AG04450 (cell line): ENCODE data around the gene OBSL1. TPM values are rescaled to one million over a fixed set of nuclear protein-coding genes. Genes with fewer than 3 reads are reported as not detected.

Source experiments
- CTCF ChIA-PET: fragments of 300-600, 350-600 bp; formaldehyde crosslinking; extraction: SDS; loops from one replicate; lab custom pipeline; 2022; ENCODE audit warnings: antibody characterized with exemption, inconsistent platforms; lab: Charles Lee
- POLR2A ChIA-PET: fragments of 350-600 bp; formaldehyde crosslinking; extraction: SDS; loops from one replicate; lab custom pipeline; 2021; ENCODE audit warnings: antibody characterized with exemption, inconsistent platforms; lab: Yijun Ruan, JAX
- DNase-seq: peaks from one replicate; pipeline ENCODE4 v3.0.0-alpha.2; 2011; ENCODE audit warnings: low read depth, low spot score
- H3K27ac ChIP-seq: one replicate; pipeline ENCODE4 v1.5.1; 2012; ENCODE audit warnings: low read depth, low read length, control low read depth
- H3K27me3 ChIP-seq: one replicate; pipeline ENCODE4 v1.6.0; 2012; ENCODE audit warnings: low read length; ENCODE audit not compliant: control insufficient read depth, insufficient read depth
- H3K4me3 ChIP-seq: 2 replicates; pipeline ENCODE4 v1.5.1; 2011; ENCODE audit warnings: mild to moderate bottlenecking, low read depth, low read length, control low read depth
- H3K9me3 ChIP-seq: 2 replicates; pipeline ENCODE4 v1.5.1; 2012; ENCODE audit warnings: low read length; ENCODE audit not compliant: control insufficient read depth, insufficient read depth
- polyA plus RNA-seq: library from polyadenylated mRNA; depleted of rRNA; stranded (reverse); fragments of >200 nt; gene quantifications from 2 replicates; pipeline ENCODE4 v1.2.3, GENCODE V29; 2011
- TF ChIP-seq, protein P1 (sequence below): IDR thresholded peaks from 2 replicates; pipeline ENCODE4 v1.5.1; 2011; ENCODE audit warnings: low read depth, low read length, control low read depth, inconsistent platforms

Gene OBSL1
- polyA plus RNA-seq, 1 experiment = 35.5 TPM

- CTCF ChIA-PET = interaction anchor here (0.5 to 4.6 kb wide), 6 partner anchors 10 to 119 kb away, joined by 3 to 35 read pairs (median 5); no protein-coding TSS in a partner anchor
Observed at GRCh38 chr2:219570924-219571310, 422 bp downstream of the OBSL1 start.

GRCh38 chr2:219570194-219570923 is 980 bp downstream of the OBSL1 start:
- TF ChIP-seq, protein P1, sequence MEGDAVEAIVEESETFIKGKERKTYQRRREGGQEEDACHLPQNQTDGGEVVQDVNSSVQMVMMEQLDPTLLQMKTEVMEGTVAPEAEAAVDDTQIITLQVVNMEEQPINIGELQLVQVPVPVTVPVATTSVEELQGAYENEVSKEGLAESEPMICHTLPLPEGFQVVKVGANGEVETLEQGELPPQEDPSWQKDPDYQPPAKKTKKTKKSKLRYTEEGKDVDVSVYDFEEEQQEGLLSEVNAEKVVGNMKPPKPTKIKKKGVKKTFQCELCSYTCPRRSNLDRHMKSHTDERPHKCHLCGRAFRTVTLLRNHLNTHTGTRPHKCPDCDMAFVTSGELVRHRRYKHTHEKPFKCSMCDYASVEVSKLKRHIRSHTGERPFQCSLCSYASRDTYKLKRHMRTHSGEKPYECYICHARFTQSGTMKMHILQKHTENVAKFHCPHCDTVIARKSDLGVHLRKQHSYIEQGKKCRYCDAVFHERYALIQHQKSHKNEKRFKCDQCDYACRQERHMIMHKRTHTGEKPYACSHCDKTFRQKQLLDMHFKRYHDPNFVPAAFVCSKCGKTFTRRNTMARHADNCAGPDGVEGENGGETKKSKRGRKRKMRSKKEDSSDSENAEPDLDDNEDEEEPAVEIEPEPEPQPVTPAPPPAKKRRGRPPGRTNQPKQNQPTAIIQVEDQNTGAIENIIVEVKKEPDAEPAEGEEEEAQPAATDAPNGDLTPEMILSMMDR = no peak
- Histone ChIP-seq H3K27me3 (peaks cover 10% of the 10 kb centered on the region), H3K27ac (no peak overlapping the region), H3K9me3 (peaks cover 4% of the 10 kb centered on the region; the same call in 1 of the 2 replicates), H3K4me3 (peak overlapping the region; percentile 68)
- ChIA-PET CTCF (interaction anchor here (0.5 to 4.6 kb wide), 6 partner anchors 10 to 119 kb away, joined by 3 to 35 read pairs (median 5); no protein-coding TSS in a partner anchor), POLR2A (interaction anchor here (0.6 to 2.4 kb wide), 5 partner anchors 10 to 62 kb away, joined by 4 to 18 read pairs (median 10); partner anchors contain the start of genes CHPF, STK11IP and TMEM198)
- DNase-seq = no peak

More at GRCh38 chr2:219570924-219571310, 422 bp downstream of the OBSL1 start:
- H3K27ac ChIP-seq = no peak overlapping the region
- peaks cover 15% of the 10 kb centered on the region for H3K27me3 ChIP-seq
- POLR2A ChIA-PET = interaction anchor here (0.6 to 2.4 kb wide), 7 partner anchors 10 to 62 kb away, joined by 3 to 18 read pairs (median 8); partner anchors contain the start of genes CHPF, STK11IP and TMEM198
- H3K9me3 ChIP-seq = peaks cover 4% of the 10 kb centered on the region; the same call in 1 of the 2 replicates
- peak overlapping the region; percentile 68 for H3K4me3 ChIP-seq
- no peak for DNase-seq
- TF ChIP-seq, protein P1 = no peak

DNA sequence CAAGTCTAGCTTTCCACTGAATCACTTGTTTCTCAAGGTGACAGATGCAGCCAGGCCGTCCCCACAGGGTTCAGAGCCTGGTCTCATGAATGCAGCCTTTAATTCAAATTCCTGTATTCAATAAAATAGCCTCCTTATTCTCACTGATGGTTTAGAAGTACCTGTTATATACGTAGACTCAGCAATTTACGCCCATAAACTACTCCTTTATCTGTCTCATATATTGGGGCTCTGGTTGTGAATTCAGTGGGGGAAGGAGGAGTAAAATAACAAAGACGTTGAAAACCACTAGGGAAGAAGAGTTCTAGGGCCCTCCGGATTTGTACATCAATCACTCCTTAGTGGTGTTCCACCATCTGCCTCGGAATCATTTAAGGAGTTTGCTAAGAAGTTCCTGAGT is 1.7 kb downstream of the OBSL1 start:
- peaks cover 4% of the 10 kb centered on the region; the same call in 1 of the 2 replicates for H3K9me3 ChIP-seq
- CTCF ChIA-PET = interaction anchor here (4.6 kb wide), 1 partner anchor 9 kb away, joined by 35 read pairs; no protein-coding TSS in a partner anchor
- peaks cover 6% of the 10 kb centered on the region for H3K27me3 ChIP-seq
- no peak overlapping the region for H3K27ac ChIP-seq
- POLR2A ChIA-PET = no interaction called here
- TF ChIP-seq, protein P1 = no peak
- peak overlapping the region; percentile 68; the same call in 1 of the 2 replicates for H3K4me3 ChIP-seq
- DNase-seq = no peak

GRCh38 chr2:219569041-219569440 is 2.3 kb downstream of the OBSL1 start:
- ChIA-PET CTCF (interaction anchor here (4.6 kb wide), 1 partner anchor 8 kb away, joined by 35 read pairs; no protein-coding TSS in a partner anchor), POLR2A (no interaction called here)
- DNase-seq = no peak
- peaks cover 2% of the 10 kb centered on the region for H3K27me3 ChIP-seq
- TF ChIP-seq, protein P1 = no peak
- H3K4me3 ChIP-seq = no peak overlapping the region
- H3K27ac ChIP-seq = no peak overlapping the region
- H3K9me3 ChIP-seq = peaks cover 4% of the 10 kb centered on the region; the same call in 1 of the 2 replicates
